Body of pancreas (tissue), 4 donors: ENCODE measurements around the gene RPL41. TPM values are rescaled to one million over a fixed set of nuclear protein-coding genes. Genes with fewer than 3 reads are reported as not detected.
"Not testable (repeated sequence)": the region's sequence is repeated elsewhere in the genome, so short reads cannot be mapped to it uniquely, and the experiment has no call there.

Experiments
- ATAC-seq: fragments of 150-250 bp; one replicate; pipeline ENCODE4 v1.9.1; 2016
- DNase-seq, 4 donors: peaks; one replicate each; pipeline ENCODE4 v3.0.0-alpha.2; 2019
- H3K27ac ChIP-seq, 4 donors: fragments of 200-600 bp; sonication (generic); 1 replicate in 3 of 4; 2 replicates in 1 of 4; pipeline versions ENCODE4 v1.5.1 to v1.6.1; 2016 to 2019; ENCODE audit warnings: mild to moderate bottlenecking in 1 of 4, mixed read lengths in 1 of 4, moderate library complexity in 1 of 4
- H3K27me3 ChIP-seq, 2 donors: fragments of 200-600 bp; sonication (generic); one replicate each; pipeline ENCODE4 v1.6.0; 2016; ENCODE audit warnings: mild to moderate bottlenecking in 1 of 2
- H3K36me3 ChIP-seq, 2 donors: fragments of 200-600 bp; sonication (generic); replicated peaks in 1 of 2; 2 replicates each; pipeline ENCODE4 v1.5.1; 2016; ENCODE audit warnings: low read depth in 2 of 2; ENCODE audit not compliant: insufficient read depth in 1 of 2
- H3K4me1 ChIP-seq: fragments of 200-600 bp; sonication (generic); one replicate; pipeline ENCODE4 v1.6.0; 2016
- H3K4me3 ChIP-seq, 2 donors: fragments of 200-600 bp; sonication (generic); 1 replicate in 1 of 2; 2 replicates in 1 of 2; pipeline ENCODE4 v1.5.1; 2016 to 2019
- H3K9me3 ChIP-seq, 3 donors: fragments of 200-600 bp; sonication (generic); 1 replicate in 2 of 3; 2 replicates in 1 of 3; pipeline ENCODE4 v1.5.1; 2016
- POLR2A ChIP-seq, 3 donors: fragments of 450-650 bp; IDR thresholded peaks; one replicate each; pipeline ENCODE4 v1.6.1; 2016; ENCODE audit warnings: antibody characterized with exemption in 3 of 3, mild to moderate bottlenecking in 2 of 3
- WGBS, 2 donors: methylation state at CpG; one replicate each; pipeline ENCODE4 v1.1.5; 2017; 5-methylcytosine and 5-hydroxymethylcytosine counted together
- intact Hi-C: fragments of 100-400 bp; cut with DNase I; formaldehyde crosslinking; loops from one replicate; pipeline ENCODE4 v1.15.1; 2023
- total RNA-seq, 2 donors: library from RNA; depleted of rRNA; stranded (reverse); fragments of >200 nt; gene quantifications; one replicate each; pipeline ENCODE4 v1.1.0, GENCODE V29; 2016
- TF ChIP-seq, protein P1 (sequence below), 7 experiments: fragments of 450-650 bp in 4 of 7; fragments of 200-600 bp in 3 of 7; sonication (generic) in 3 of 7; IDR thresholded peaks; one replicate each; pipeline ENCODE4 v1.5.1; 2016 to 2019; ENCODE audit warnings: antibody characterized with exemption in 7 of 7

Gene RPL41
- total RNA-seq, 2 donors from 2014 or later = 1,174 to 2,214 TPM

DNA sequence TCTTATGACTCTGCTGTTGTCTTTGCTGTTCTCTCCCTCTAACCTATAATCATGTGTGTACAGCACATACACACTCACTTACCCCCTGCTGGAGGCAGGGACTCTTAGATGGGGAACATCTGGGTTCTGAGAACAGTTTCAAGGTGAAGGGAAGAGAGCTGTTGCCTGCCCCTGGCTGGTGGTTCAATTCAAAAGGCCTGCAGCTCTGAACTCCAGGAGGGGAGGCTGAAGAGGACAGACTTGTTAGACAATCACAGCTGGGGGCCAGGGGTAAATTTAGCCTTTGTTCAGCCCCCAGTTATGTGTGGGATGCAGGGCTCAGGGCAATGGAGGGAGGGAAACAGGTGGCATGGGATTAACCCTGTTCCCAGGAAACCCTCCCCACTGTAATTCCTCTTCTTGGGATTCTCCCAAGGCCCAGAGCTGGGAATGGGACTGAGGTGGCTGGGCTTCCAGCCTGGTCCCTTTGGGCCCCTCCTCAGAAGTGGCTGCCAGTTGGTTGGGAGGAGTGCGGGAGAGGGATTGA lies 37.9 kb downstream of the RPL41 start:
- no peak overlapping the region for H3K4me3 ChIP-seq
- no peaks in the 10 kb centered on the region for H3K36me3 ChIP-seq
- WGBS, 2 donors = 91 to 92% methylated on average over 1 of the region's 1 CpG
- intact Hi-C loops = no loop called here
- no peak for TF ChIP-seq POLR2A (IDR thresholded peaks at IDR 0.05)
- H3K27ac ChIP-seq = no peak overlapping the region
- ATAC-seq = no peak
- H3K9me3 ChIP-seq = no peaks in the 10 kb centered on the region
- no peaks in the 10 kb centered on the region for H3K27me3 ChIP-seq
- peaks cover 28% of the 10 kb centered on the region for H3K4me1 ChIP-seq
- no peak for DNase-seq

DNA sequence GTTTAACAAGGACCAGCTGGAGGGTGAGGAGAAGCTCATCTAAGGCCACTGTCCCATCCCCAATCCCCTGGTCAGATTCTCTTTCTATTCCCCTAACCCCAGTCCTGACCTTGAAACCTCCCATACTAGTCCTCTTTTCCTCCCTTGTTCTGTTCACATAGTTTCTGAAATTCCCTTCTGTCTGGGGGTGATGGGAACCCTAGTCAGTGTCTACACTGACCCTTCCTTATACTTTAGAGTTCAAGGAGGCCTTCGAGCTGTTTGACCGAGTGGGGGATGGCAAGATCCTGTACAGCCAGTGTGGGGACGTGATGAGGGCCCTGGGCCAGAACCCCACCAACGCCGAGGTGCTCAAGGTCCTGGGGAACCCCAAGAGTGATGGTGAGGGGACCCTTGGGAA lies 38.4 kb downstream of the RPL41 start:
- Histone ChIP-seq H3K4me1 (peaks cover 33% of the 10 kb centered on the region), H3K27ac (no peak overlapping the region), H3K27me3 (no peaks in the 10 kb centered on the region), H3K9me3 (no peaks in the 10 kb centered on the region), H3K36me3 (no peaks in the 10 kb centered on the region), H3K4me3 (no peak overlapping the region)
- 80 to 85% methylated on average over 5 of the region's 5 CpGs for WGBS, 2 donors
- ATAC-seq (no peak), DNase-seq (no peak)
- intact Hi-C loops = no loop called here
- TF ChIP-seq POLR2A (IDR thresholded peaks at IDR 0.05) = no peak
- TF ChIP-seq, protein P1, sequence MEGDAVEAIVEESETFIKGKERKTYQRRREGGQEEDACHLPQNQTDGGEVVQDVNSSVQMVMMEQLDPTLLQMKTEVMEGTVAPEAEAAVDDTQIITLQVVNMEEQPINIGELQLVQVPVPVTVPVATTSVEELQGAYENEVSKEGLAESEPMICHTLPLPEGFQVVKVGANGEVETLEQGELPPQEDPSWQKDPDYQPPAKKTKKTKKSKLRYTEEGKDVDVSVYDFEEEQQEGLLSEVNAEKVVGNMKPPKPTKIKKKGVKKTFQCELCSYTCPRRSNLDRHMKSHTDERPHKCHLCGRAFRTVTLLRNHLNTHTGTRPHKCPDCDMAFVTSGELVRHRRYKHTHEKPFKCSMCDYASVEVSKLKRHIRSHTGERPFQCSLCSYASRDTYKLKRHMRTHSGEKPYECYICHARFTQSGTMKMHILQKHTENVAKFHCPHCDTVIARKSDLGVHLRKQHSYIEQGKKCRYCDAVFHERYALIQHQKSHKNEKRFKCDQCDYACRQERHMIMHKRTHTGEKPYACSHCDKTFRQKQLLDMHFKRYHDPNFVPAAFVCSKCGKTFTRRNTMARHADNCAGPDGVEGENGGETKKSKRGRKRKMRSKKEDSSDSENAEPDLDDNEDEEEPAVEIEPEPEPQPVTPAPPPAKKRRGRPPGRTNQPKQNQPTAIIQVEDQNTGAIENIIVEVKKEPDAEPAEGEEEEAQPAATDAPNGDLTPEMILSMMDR (IDR thresholded peaks at IDR 0.05) = no peak

DNA sequence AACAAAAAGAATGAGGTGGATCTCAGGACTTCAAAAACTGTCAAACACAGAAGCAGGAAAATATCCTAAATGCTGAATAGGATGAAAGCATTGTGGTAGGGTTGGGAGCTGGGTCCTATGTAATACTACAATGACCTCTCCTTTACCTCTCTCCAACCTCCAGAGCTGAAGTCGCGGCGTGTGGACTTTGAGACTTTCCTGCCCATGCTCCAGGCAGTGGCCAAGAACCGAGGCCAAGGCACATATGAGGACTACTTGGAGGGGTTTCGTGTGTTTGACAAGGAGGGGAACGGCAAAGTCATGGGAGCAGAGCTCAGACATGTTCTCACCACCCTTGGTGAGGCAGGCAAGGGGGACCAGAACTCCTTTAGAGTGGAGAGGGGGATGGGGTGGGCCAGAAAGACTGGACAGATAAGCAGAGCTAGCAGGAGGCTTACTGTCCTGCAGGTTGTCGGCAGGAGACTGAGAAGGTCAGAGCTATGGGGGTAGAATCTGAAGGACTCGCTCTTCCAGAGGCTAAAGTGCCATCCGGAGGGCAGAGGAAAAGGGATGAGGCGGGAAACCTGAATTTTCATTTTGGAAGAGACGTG lies 38.9 kb downstream of the RPL41 start:
- no peak overlapping the region for H3K4me3 ChIP-seq
- TF ChIP-seq POLR2A (IDR thresholded peaks at IDR 0.05) = no peak
- TF ChIP-seq, protein P1 (IDR thresholded peaks at IDR 0.05) = no peak
- no peaks in the 10 kb centered on the region for H3K9me3 ChIP-seq
- peaks cover 38% of the 10 kb centered on the region for H3K4me1 ChIP-seq
- no peak overlapping the region for H3K27ac ChIP-seq
- ATAC-seq = no peak
- H3K36me3 ChIP-seq = no peaks in the 10 kb centered on the region
- intact Hi-C loops = no loop called here
- WGBS, 2 donors = 64 to 71% methylated on average over 11 of the region's 11 CpGs
- no peaks in the 10 kb centered on the region for H3K27me3 ChIP-seq
- DNase-seq = no peak

DNA sequence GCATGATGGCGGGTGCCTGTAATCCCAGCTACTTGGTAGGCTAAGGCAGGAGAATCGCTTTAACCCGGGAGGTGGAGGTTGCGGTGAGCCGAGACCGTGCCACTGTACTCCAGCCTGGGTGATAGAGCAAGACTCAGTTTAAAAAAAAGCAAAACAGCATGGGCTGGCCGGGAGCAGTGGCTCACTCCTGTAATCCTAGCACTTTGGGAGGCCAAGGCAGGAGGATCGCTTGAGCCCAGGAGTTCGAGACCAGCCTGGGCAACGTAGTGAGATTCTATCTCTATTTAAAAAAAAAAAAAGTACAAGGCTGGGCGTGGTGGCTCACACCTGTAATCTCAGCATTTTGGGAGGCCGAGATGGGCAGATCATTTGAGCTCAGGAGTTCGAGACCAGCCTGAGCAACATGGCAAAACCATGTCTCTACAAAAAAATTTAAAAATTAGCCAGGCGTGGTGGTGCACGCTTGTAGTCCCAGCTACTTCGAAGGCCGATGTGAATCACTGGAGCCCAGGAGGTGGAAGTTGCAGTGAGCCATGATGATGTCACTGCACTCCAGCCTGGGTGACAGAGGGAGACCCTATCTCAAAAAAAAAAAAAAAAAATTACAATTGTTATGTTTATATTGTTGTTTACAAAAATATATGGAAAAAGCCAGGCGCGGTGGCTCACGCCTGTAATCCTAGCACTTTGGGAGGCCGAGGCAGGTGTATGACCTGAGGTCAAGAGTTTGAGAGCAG lies 40.2 kb downstream of the RPL41 start:
- H3K36me3 ChIP-seq, H3K27me3 ChIP-seq, intact Hi-C loops, DNase-seq, H3K9me3 ChIP-seq, H3K4me3 ChIP-seq, ATAC-seq: not testable (repeated sequence)
- 90 to 92% methylated on average over 21 of the region's 21 CpGs for WGBS, 2 donors
- Histone ChIP-seq H3K4me1 (peaks cover 45% of the 10 kb centered on the region), H3K27ac (peak overlapping the region; percentile 94 to 100 (median 98))

DNA sequence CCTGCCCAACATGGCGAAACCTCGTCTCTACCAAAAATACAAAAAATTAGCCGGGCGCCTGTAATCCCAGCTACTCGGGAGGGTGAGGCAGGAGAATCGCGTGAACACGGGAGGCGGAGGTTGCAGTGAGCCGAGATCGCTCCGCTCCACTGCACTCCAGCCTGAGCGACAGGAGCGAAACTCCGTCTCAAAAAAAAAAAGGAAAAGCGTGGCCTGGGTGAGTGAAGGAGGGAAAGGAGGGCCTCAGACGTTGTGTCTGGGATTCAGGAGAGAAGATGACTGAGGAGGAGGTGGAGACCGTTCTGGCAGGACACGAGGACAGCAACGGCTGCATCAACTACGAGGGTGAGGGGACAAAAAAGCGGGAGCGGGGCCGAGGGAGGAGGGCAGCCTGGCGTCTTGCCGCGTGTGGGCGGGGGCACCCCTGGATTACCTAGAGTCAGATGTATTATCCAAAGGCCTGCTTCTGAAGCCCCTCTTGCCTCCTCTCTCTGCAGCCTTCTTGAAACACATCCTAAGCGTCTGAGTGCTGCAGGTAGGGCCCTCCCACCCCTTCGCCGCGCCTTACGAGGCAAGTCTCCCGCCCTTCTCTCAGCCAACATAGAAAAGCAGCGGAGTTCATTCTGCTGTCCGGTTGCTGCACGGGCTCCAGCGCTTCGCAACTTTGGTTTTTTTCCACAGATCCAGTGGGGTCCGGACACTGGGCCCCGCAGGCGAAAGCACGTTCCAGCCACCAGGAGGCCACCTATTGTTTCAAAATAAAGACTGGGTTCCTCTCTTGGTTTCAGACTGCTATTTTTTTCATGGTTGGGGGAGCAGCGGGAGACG lies 41.0 kb downstream of the RPL41 start:
- Histone ChIP-seq H3K36me3 (peaks cover 8 to 10% of the 10 kb centered on the region in 2 donors), H3K4me3 (peak overlapping the region; percentile 79 to 84), H3K27ac (peak overlapping the region; percentile 94 to 100 (median 98)), H3K27me3 (no peaks in the 10 kb centered on the region), H3K9me3 (no peaks in the 10 kb centered on the region), H3K4me1 (peaks cover 48% of the 10 kb centered on the region)
- TF ChIP-seq, protein P1 (IDR thresholded peaks at IDR 0.05) = peak; percentile 43 to 91 (median 83)
- no peak for TF ChIP-seq POLR2A (IDR thresholded peaks at IDR 0.05)
- ATAC-seq = peak; percentile 71
- intact Hi-C loops = no loop called here
- 4 to 5% methylated on average over 35 to 45 of the region's 45 CpGs for WGBS, 2 donors
- peak; percentile 77 to 87 (median 80) for DNase-seq
